GM06990 (cell line): Measurements from ENCODE around the gene MMP28.

Source experiments
- DNase-seq: peaks from one replicate; pipeline ENCODE4 v3.0.0-alpha.2; 2011; ENCODE audit not compliant: insufficient read length; ENCODE audit errors: extremely low read depth
- H3K27me3 ChIP-seq: replicated peaks from 2 replicates; pipeline ENCODE4 v1.6.0; 2011; ENCODE audit warnings: low read length; ENCODE audit not compliant: control insufficient read depth, insufficient read depth
- H3K36me3 ChIP-seq: 2 replicates; pipeline ENCODE4 v1.5.1; 2011; ENCODE audit warnings: low read length; ENCODE audit not compliant: control insufficient read depth, insufficient read depth
- H3K4me3 ChIP-seq: replicated peaks from 2 replicates; pipeline ENCODE4 v1.5.1; 2011; ENCODE audit warnings: low read depth, mild to moderate bottlenecking, control low read depth, low read length
- CTCF ChIP-seq: IDR thresholded peaks from 2 replicates; pipeline ENCODE4 v1.5.1; 2011; ENCODE audit warnings: low read length, control low read depth, mild to moderate bottlenecking, inconsistent platforms; ENCODE audit not compliant: insufficient read depth, poor library complexity, severe bottlenecking

Gene MMP28

GRCh38 chr17:35812456-35812855, 17.0 kb upstream of the MMP28 start:
- no peaks in the 10 kb centered on the region for H3K27me3 ChIP-seq
- TF ChIP-seq CTCF, result no peak
- DNase-seq, result no peak
- no peak overlapping the region for H3K4me3 ChIP-seq
- H3K36me3 ChIP-seq, result peaks cover 2% of the 10 kb centered on the region

- Histone ChIP-seq H3K4me3 (no peak overlapping the region), H3K27me3 (no peaks in the 10 kb centered on the region), H3K36me3 (no peaks in the 10 kb centered on the region; the same call in 1 of the 2 replicates)
- DNase-seq, result no peak
- no peak for TF ChIP-seq CTCF
These were observed 16.3 kb upstream of the MMP28 start for GRCh38 chr17:35811759-35812158.

- no peak for DNase-seq
- H3K4me3 ChIP-seq, result peak overlapping the region; percentile 94
- H3K27me3 ChIP-seq, result no peaks in the 10 kb centered on the region
- no peaks in the 10 kb centered on the region for H3K36me3 ChIP-seq
- no peak for TF ChIP-seq CTCF
These were observed 14.5 kb upstream of the MMP28 start for GRCh38 chr17:35809855-35810461.

- peak; percentile 96 for DNase-seq
- peak; percentile 85 for TF ChIP-seq CTCF
- Histone ChIP-seq H3K27me3 (no peaks in the 10 kb centered on the region), H3K4me3 (peak within 1 kb of the TSS; percentile 94), H3K36me3 (no peaks in the 10 kb centered on the region)
These were observed 13.8 kb upstream of the MMP28 start, which contains the start of gene TAF15 for GRCh38 chr17:35808962-35809854. TAF15 (plus strand) TSS chr17:35809484; CDS start chr17:35809570, 86 bp downstream.

GRCh38 chr17:35808240-35808961, 13.0 kb upstream of the MMP28 start:
- peak overlapping the region; percentile 94 for H3K4me3 ChIP-seq
- no peaks in the 10 kb centered on the region for H3K36me3 ChIP-seq
- no peaks in the 10 kb centered on the region for H3K27me3 ChIP-seq
- no peak for DNase-seq
- no peak for TF ChIP-seq CTCF
